HFFc6 (cell line): Measurements from ENCODE around the gene SNAPC4. TPM values are rescaled to one million over a fixed set of nuclear protein-coding genes. Genes with fewer than 3 reads are reported as not detected.

Experiments
- DNase-seq: peaks from one replicate; pipeline ENCODE4 v3.0.0-alpha.2; 2018
- H3K27ac Mint-ChIP-seq: 2 replicates; pipeline ENCODE4 v1.8.0; 2020; ENCODE audit warnings: mild to moderate bottlenecking, mixed read lengths
- H3K27me3 Mint-ChIP-seq: 2 replicates; pipeline ENCODE4 v1.8.0; 2021; ENCODE audit warnings: mild to moderate bottlenecking, moderate library complexity, mixed read lengths; ENCODE audit not compliant: insufficient read depth
- H3K36me3 Mint-ChIP-seq: 2 replicates; pipeline ENCODE4 v1.8.0; 2021; ENCODE audit warnings: low read depth, mixed read lengths
- H3K4me1 Mint-ChIP-seq: 2 replicates; pipeline ENCODE4 v1.8.0; 2020; ENCODE audit warnings: low read depth, mixed read lengths
- H3K4me3 Mint-ChIP-seq: 2 replicates; pipeline ENCODE4 v1.8.0; 2020; ENCODE audit warnings: mild to moderate bottlenecking, moderate library complexity, mixed read lengths
- H3K9me3 Mint-ChIP-seq: 2 replicates; pipeline ENCODE4 v1.8.0; 2020; ENCODE audit warnings: mild to moderate bottlenecking, mixed read lengths
- CTCF ChIP-seq: fragments of 200-600 bp; sonication (generic); IDR thresholded peaks from 2 replicates; pipeline ENCODE4 v1.5.0; 2021; ENCODE audit warnings: antibody characterized with exemption, mild to moderate bottlenecking
- total RNA-seq, 6 experiments: library from RNA; stranded (reverse); fragmentation: NEBNext Ultra II Directional; extraction: Animal tissue kit (Norgen Biotek cat#: 25700); gene quantifications; 2 replicates in 1 of 6; 3 replicates in 5 of 6; pipeline ENCODE4 v1.2.3, GENCODE V29; 2021

The SNAPC4 gene
- total RNA-seq, 6 experiments from 2014 or later = 6.2 to 9.4 (median 6.5) TPM

- Mint-ChIP-seq H3K9me3 (no peaks in the 10 kb centered on the region), H3K27ac (no peak overlapping the region), H3K4me3 (no peak overlapping the region), H3K36me3 (peaks cover 16% of the 10 kb centered on the region), H3K27me3 (0 out of 2 replicates have a peak, but pooled peaks cover 2% of the 10 kb centered on the region), H3K4me1 (peaks cover 14% of the 10 kb centered on the region)
- TF ChIP-seq CTCF = no peak
- DNase-seq = no peak
These were observed 4.4 kb downstream of the SNAPC4 start for GRCh38 chr9:136395345-136396218.

- H3K9me3 Mint-ChIP-seq = no peaks in the 10 kb centered on the region
- H3K36me3 Mint-ChIP-seq = peaks cover 16% of the 10 kb centered on the region
- H3K27ac Mint-ChIP-seq = no peak overlapping the region
- 0 out of 2 replicates have a peak, but pooled peaks cover 2% of the 10 kb centered on the region for H3K27me3 Mint-ChIP-seq
- H3K4me3 Mint-ChIP-seq = no peak overlapping the region
- H3K4me1 Mint-ChIP-seq = peaks cover 14% of the 10 kb centered on the region
- no peak for TF ChIP-seq CTCF
- no peak for DNase-seq
These were observed 5.0 kb downstream of the SNAPC4 start for GRCh38 chr9:136395020-136395340.

- Mint-ChIP-seq H3K4me1 (peaks cover 14% of the 10 kb centered on the region), H3K36me3 (peaks cover 20% of the 10 kb centered on the region), H3K4me3 (no peak overlapping the region), H3K9me3 (no peaks in the 10 kb centered on the region), H3K27me3 (0 out of 2 replicates have a peak, but pooled peaks cover 2% of the 10 kb centered on the region), H3K27ac (no peak overlapping the region)
- DNase-seq = no peak
- TF ChIP-seq CTCF = no peak
These were observed 5.5 kb downstream of the SNAPC4 start for GRCh38 chr9:136394312-136395019.

- Mint-ChIP-seq H3K27ac (no peak overlapping the region), H3K36me3 (peaks cover 20% of the 10 kb centered on the region), H3K4me3 (no peak overlapping the region), H3K4me1 (peaks cover 5% of the 10 kb centered on the region), H3K27me3 (0 out of 2 replicates have a peak, but pooled peaks cover 2% of the 10 kb centered on the region), H3K9me3 (no peaks in the 10 kb centered on the region)
- no peak for TF ChIP-seq CTCF
- DNase-seq = no peak
These were observed 6.4 kb downstream of the SNAPC4 start for GRCh38 chr9:136393531-136393930.

DNA sequence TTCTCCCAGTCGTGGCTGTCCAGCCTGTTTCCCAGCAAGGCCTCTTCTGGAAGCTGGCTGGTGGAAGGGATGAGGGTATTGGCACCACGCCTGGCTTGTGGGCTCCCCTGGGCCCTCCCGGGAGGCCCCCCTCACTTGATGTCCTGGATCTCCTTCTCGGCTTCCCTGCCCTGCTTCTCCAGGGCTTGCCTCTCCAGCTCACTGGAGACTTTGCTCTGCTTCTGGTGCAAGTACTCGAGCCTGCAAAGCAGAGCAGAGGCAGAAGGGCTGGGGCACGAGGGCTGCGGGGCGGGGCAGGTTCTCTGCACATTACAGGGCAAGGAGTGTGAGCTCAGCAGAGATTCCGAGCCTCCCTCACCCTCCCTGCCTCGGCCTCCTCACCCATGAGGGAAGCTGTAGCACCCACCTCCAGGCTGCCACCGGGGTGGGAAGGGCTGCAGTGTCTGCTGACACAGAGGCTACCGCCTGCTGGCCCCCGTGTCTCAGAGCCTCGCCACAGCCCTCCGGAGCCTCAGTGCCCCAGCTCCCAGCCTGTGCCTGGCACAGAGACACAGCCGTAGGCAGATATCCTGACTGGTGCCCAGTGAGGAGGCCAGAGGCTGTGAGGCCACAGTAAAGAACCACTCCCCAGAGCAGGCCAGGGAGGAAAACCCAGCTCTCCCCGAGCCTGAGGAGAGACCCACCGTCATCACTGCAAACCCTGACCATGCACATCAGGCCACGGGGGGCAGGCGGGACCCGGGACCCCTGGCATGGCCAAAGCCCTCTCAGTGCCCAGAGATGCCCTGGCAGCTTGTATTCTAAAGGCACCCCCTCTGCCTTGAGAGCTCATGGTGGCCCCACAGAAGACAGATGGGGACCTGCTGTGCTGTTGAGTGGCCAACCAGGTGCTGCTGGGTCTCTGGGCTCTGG lies 7.2 kb downstream of the SNAPC4 start:
- Mint-ChIP-seq H3K27ac (no peak overlapping the region), H3K27me3 (0 out of 2 replicates have a peak, but pooled peaks cover 2% of the 10 kb centered on the region), H3K36me3 (peaks cover 20% of the 10 kb centered on the region), H3K4me3 (no peak overlapping the region), H3K4me1 (no peaks in the 10 kb centered on the region), H3K9me3 (no peaks in the 10 kb centered on the region)
- no peak for DNase-seq
- no peak for TF ChIP-seq CTCF
